Stimulated activated CD8-positive, alpha-beta memory T cell treated with anti-CD3 and anti-CD28 coated beads, Interleukin-12 subunit alpha, Interleukin-12 subunit beta, amount 100 ng/mL, for 4 hours (primary cell): ENCODE measurements around the gene DIDO1.
A peak's percentile ranks its signal among the peaks of the same experiment; 100 is the strongest.
"Not testable (repeated sequence)": the region's sequence is repeated elsewhere in the genome, so short reads cannot be mapped to it uniquely, and the experiment has no call there.

ENCODE experiments used
- DNase-seq: peaks from one replicate; pipeline ENCODE4 v3.0.0-alpha.2; 2020; ENCODE audit warnings: low read depth

The DIDO1 gene

GRCh38 chr20:62928246-62928939, 2.1 kb upstream of the DIDO1 start:
- no peak for DNase-seq

DNA sequence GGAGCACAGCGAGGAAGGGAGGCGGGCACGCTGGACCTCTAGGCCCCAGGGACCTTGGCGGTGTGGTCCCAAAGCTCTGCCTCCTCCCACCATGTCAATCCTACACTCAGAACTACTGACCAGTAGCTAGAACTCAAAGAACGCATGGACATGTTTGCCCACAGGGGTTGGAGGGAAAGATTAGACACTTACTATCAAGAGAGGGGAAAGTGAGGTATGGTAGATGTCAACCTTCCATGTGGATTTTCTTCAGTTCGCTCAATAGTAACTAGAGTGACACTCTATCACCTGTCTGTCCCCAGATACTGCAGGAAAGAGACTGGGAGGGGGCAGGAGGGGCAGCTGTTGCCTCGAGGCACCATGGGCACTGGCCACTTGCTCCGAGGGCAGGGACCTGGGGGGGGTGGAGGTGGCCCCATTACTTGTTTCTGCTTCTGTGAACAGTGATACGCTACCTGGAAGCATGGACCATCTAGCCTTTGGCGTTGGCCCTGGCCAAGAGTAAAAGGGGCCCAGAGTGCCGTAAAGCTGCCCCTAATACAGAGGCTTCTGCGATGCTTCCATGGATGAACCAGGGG, 912 bp upstream of the DIDO1 start:
- no peak for DNase-seq

DNA sequence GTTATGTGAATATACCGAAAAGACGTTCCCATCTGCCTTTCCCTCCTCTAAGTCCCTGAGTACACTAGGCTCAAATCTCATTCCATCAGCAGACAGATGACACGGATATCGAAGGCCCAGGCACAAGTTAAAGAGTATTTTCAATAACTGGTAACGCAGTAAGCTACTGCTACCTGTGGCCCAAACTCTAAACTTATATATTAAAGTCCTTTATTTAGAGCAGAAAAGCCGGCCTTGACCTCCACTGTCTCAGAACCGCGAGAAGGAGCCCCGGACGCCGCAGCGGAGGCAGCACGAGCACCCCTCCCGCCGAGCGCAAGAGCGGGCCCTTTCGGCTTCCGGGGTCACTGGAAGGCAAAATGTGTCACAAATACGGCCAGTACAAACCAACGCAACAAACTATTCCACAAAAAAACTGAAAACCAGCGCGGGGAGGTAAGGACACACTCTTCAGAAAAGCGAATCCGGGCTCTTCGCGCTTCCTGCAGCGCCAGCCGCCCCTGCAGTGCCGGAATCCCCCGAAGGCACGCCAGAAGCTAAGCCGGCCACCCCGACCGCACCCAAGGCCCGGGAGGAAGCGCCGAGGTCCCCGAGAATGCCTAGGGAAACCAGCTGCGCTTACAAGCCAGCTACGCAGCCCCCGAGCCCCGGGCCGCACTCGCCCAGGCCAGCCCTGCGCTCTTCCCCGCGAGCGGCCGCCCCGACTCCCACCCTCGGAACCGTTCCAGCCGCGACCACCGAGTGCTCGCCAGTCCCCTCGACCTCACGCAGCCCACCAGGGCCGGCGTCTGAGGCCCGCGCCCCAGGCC, 681 bp downstream of the DIDO1 start:
- DNase-seq, result peak; percentile 15

GRCh38 chr20:62925076-62925419, 1.3 kb downstream of the DIDO1 start:
- DNase-seq, result no peak

GRCh38 chr20:62924442-62925075, 1.7 kb downstream of the DIDO1 start:
- no peak for DNase-seq

GRCh38 chr20:62923669-62924441, 2.5 kb downstream of the DIDO1 start:
- DNase-seq, result no peak

DNA sequence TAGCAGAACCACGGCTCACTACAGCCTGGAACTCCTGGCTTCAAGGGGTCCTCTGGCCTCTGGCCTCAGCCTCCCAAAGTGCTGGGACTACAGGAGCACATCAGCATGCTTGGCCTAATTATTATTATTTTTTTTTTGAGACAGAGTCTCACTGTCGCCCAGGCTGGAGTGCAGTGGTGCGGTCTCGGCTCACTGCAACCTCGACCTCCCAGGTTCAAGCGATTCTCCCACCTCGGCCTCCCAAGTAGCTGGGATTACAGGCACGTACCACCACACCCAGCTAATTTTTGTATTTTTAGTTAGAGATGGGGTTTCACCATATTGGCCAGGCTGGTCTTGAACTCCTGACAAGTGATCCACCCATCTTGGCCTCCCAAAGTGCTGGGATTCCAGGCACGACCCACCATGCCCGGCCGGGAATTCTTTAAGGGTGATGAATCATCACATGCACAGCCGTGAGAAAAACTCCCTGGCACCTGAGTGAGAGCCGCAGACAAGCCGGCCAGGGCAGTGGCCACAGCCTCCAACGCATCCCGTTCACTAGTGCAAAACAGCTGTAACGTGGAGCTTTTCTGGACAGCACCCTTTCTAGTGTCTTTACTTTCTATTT, 3.1 kb downstream of the DIDO1 start:
- not testable (repeated sequence) for DNase-seq

GRCh38 chr20:62922451-62922921, 3.8 kb downstream of the DIDO1 start:
- no peak for DNase-seq

GRCh38 chr20:62921119-62921687, 5.1 kb downstream of the DIDO1 start:
- DNase-seq, result peak; percentile 35

DNA sequence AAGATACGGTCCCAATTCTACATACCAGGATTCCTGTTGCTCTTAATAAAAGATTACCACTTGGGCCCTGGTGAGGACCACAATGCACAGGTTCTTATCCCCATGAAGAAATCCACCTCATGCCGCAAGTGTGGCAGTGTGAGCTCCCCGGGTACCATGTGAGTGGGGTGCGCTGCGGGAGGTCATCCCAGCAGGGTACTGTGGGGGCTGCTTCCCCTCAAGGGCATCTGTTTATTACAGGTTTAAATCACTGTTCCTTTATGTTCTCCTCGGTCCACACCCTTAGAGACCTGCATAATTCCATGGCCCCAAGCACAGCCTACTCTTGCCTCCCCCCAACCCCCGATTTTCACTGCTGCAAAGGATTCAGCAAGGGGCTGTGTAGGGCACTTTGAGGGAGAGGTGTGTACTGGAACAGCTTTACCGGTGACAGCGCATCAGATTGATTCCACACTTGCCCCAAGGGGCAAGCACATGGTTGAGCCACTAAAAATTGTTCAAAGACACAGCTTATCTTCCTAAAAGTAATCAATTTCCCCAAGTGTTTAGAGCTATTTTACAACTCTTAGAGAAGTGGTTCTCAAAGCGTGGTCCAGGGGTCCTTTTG, 6.2 kb downstream of the DIDO1 start:
- no peak for DNase-seq

- DNase-seq, result no peak
Observed at GRCh38 chr20:62918831-62919230, 7.5 kb downstream of the DIDO1 start.

DNA sequence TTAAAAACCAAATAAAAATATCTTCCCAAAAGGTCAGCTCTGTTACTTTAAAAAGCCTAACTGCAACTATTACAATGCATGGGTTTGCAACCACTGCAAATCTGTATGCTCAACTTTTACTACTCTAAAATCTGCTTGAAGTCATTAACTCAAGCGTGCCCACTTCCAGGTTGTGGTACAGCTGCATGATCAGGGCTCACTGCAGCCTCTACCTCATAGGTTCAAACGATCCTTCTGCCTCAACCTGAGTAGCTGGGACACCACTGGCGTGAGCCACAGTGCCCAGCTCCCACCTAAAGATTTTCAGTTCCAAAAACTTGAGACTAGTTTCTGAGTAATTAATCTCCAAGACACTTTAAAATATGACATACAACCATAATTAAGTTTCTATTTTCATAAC, 8.2 kb downstream of the DIDO1 start:
- no peak for DNase-seq

DNA sequence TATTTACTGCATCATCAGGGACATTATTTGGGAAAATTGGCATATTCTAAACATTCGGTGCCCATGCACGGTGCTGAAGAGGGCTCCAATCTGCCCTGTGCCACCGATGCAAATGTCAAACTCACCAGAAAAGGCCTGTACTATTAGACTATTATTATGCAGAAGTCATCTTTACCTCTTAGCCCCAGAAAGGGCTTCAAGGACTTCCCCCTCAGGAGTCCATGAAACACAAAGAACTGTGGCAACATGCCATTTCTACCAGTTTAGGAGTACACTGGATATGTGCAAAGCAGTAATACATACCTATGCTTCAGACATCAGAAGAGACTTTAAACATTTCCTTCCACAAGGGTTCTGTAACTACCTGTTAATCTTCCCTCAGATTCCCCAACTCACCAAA, 8.6 kb downstream of the DIDO1 start:
- no peak for DNase-seq

GRCh38 chr20:62916703-62917476, 9.4 kb downstream of the DIDO1 start:
- no peak for DNase-seq

DNA sequence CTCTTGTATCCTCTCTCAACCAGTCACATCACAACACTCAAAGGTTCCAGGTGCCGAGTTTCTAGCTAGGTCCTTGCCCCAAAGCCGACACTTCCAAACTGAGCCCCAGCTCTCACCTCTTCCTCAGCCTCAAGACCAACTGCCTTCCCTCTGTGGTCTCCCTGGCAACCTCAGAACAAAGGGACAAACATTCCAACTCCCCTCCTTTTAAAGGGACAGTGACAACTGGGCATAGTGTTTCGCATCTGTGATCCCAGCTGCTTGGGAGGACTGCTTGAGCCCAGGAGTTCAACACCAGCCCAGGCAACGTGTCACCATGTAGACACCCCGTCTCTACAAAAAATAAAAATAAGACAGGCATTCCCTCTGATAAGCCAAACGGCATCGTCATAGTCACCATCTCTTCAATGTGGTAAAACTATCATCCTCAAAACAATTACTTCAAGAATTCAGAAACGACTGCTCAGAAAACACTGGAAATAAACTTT, 11.3 kb downstream of the DIDO1 start:
- DNase-seq, result no peak

GRCh38 chr20:62914436-62914835, 11.9 kb downstream of the DIDO1 start:
- DNase-seq, result no peak

GRCh38 chr20:62913043-62913630, 13.2 kb downstream of the DIDO1 start:
- no peak for DNase-seq

DNA sequence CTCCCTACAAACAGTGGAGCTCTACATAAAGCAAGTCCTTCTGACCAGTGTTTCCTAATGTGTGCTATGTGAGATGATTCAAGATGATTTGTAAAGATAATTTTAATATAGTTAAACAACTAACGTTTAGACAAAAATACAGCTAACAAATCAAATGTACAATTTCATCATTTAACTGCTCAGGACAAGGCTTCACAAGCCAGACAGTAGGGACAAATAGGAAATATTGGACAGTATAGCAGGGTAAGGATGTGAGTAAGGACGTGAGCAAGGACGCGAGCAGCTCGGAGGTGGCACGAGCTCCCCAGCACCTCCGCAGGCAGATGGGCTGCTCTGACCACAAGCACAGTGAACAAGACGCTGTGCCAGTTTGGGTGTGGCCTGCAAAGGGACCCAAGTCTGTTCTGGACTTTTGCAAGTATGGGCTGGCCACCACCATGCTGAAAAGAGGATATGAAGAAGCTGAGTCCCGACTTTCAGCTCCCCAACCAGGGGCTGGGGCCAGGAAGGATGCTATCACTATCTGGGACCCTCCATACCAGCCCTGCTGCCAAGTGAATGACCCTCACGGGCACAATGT, 14.5 kb downstream of the DIDO1 start:
- no peak for DNase-seq
